ENCODE data around the gene FTH1. TPM values are rescaled to one million over a fixed set of nuclear protein-coding genes. Genes with fewer than 3 reads are reported as not detected.

FTH1 gene
- total RNA-seq (2021; ENCODE audit: unreplicated experiment) (2,322 TPM), Bru-seq, nascent RNA (percentile 99 among the genes with signal in this experiment), BruChase-seq, experiment 1, labeled RNA remaining after a 2-hour chase (percentile 99 among the genes with signal in this experiment), BruChase-seq, experiment 2, labeled RNA remaining after a 6-hour chase (percentile 99 among the genes with signal in this experiment)
- polyA plus RNA-seq (2012; ENCODE audit: insufficient read length): 3,101 TPM
- long read RNA-seq, transcript FTH1-201 (4 exons, 1,229 nt): major isoform, 1,968 of 2,863 reads
- long read RNA-seq, transcript FTH1-210 (4 exons, 983 nt): minor isoform, 19 of 2,863 reads
- long read RNA-seq, partial matches to known transcripts: 315 of 2,863 reads
- long read RNA-seq, other reads (novel, unspliced or antisense): 552 of 2,863 reads

GRCh38 chr11:61967116-61967923 lies at the start of gene FTH1:
FTH1 (minus strand) TSS chr11:61967634; CDS start chr11:61967425, 209 bp downstream.
- H3K4me1 ChIP-seq (ENCODE audit: control insufficient read depth, insufficient read depth, low read length): peaks cover 60% of the 10 kb centered on the region
- H3K36me3 ChIP-seq (ENCODE audit: control insufficient read depth, insufficient read depth, low read length): peaks cover 21% of the 10 kb centered on the region
- no peak for DNase-seq (ENCODE audit: low read depth, low spot score)
- H3K27me3 ChIP-seq (ENCODE audit: control insufficient read depth, insufficient read depth, low read length): no peaks in the 10 kb centered on the region
- ChIA-PET POLR2A (interaction anchor here (0.6 to 0.7 kb wide), 4 partner anchors 18 to 884 kb away, joined by 3 to 6 read pairs (median 3); partner anchors contain the start of gene SCGB1D2), CTCF (interaction anchor here (2.1 kb wide), 1 partner anchor 114 kb away, joined by 8 read pairs; no protein-coding TSS in a partner anchor)
- H3K4me3 ChIP-seq (ENCODE audit: low read depth in 2 of 2, low read length in 2 of 2): peak within 1 kb of the TSS; percentile 78 to 100
- no TSS peak for BruUV-seq (replicated peaks)
- in situ Hi-C loops (cut with HindIII; ENCODE audit: low pct_unique_long_range_greater_than_20kb, low sequenced_read_pairs): no loop called here
- peak; percentile 78 for ATAC-seq
- H3K9me3 ChIP-seq (ENCODE audit: control insufficient read depth, insufficient read depth, low read depth, low read length): no peaks in the 10 kb centered on the region
- peak within 1 kb of the TSS; percentile 89 for H3K27ac ChIP-seq (ENCODE audit: low read length)
- intact Hi-C loops (cut with micrococcal nuclease; ENCODE audit: unreplicated experiment): no loop called here
- TF ChIP-seq POLR2AphosphoS5 (IDR thresholded peaks at IDR 0.05; ENCODE audit: low read depth, low read length) (peak; percentile 87), REST (IDR thresholded peaks at IDR 0.05; ENCODE audit: insufficient read depth in 1 of 2, low read depth in 2 of 2, low read length in 1 of 2) (0 out of 4 replicates have a peak, but pooled peaks of 1 of the 2 experiments have one; percentile 46), TCF7L2 (IDR thresholded peaks at IDR 0.05; ENCODE audit: low read depth, low read length) (no peak), SIN3A (IDR thresholded peaks at IDR 0.05; ENCODE audit: borderline replicate concordance, insufficient read depth, low read depth, low read length) (peak; percentile 89; the same call in 1 of the 2 replicates)

DNA sequence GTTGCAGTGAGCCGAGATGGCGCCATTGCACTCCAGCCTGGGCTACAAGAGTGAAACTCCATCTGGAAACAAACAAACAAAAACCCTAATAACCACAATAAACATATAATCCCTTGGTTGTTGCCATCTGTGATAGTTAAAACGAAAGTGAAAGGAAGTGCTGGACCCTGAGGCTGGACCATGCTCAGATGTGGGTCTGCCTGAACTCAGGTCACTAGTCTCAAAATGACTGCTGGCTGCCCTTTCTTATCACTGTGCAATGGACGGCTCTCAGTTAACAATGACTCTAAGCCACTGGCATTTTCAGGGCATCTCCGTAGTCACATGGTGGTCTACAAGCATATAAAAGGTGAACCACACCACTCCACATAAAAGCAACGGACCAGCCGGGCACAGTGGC lies 48.2 kb upstream of the FTH1 start:
- POLR2A ChIA-PET: no interaction called here
- intact Hi-C loops (cut with micrococcal nuclease; ENCODE audit: unreplicated experiment): no loop called here
- Histone ChIP-seq H3K27ac (ENCODE audit: low read length) (no peak overlapping the region), H3K4me3 (ENCODE audit: low read depth in 2 of 2, low read length in 2 of 2) (no peak overlapping the region), H3K36me3 (ENCODE audit: control insufficient read depth, insufficient read depth, low read length) (no peaks in the 10 kb centered on the region), H3K4me1 (ENCODE audit: control insufficient read depth, insufficient read depth, low read length) (peaks cover 10% of the 10 kb centered on the region; the same call in 1 of the 2 replicates), H3K9me3 (ENCODE audit: control insufficient read depth, insufficient read depth, low read depth, low read length) (no peaks in the 10 kb centered on the region), H3K27me3 (ENCODE audit: control insufficient read depth, insufficient read depth, low read length) (no peaks in the 10 kb centered on the region)
- no peak for TF ChIP-seq POLR2AphosphoS5 (IDR thresholded peaks at IDR 0.05; ENCODE audit: low read depth, low read length)
- TF ChIP-seq TCF7L2 (IDR thresholded peaks at IDR 0.05; ENCODE audit: low read depth, low read length): no peak
- no peak for TF ChIP-seq SIN3A (IDR thresholded peaks at IDR 0.05; ENCODE audit: borderline replicate concordance, insufficient read depth, low read depth, low read length)
- TF ChIP-seq REST (IDR thresholded peaks at IDR 0.05; ENCODE audit: insufficient read depth in 1 of 2, low read depth in 2 of 2, low read length in 1 of 2): no peak
- TF ChIP-seq CTCF (IDR thresholded peaks at IDR 0.05): no peak
- in situ Hi-C loops (cut with HindIII; ENCODE audit: low pct_unique_long_range_greater_than_20kb, low sequenced_read_pairs): no loop called here
- no TSS peak for BruUV-seq (replicated peaks)
- ATAC-seq (no peak), DNase-seq (ENCODE audit: low read depth, low spot score) (no peak)
- CTCF ChIA-PET: no interaction called here

All from Panc1 (cell line).